Measurements from ENCODE around the gene NOP56.

DNA sequence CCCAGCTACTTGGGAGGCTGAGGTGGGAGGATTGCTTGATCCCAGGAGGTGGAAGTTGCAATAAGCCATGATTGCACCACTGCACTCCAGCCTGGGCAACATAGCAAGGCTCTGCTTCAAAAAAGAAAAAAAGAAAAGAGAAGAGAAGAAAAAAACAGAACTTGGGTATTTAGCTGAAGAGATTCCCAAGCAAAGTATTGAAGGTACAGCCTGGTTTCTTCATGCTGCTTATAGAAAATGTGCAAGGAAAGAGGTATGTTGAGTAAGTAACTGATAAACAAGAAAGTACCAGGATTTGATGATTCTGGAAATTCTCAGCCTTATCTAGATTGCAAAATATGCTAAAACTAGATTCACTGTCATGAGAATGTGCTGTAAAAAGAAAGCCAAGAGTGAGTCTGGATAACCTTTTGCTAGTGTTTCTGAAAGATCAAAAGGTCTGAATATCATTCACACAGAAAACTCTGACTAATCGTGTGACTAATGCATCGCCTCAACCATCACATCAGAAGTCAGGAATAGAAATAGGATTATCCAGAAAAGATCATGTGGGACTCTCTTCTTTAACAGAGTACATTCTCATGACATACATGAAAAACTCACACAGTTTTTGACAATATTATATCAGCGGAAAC lies 32.4 kb upstream of the NOP56 start:
- TF ChIP-seq POLR2A (IDR thresholded peaks at IDR 0.05; ENCODE audit: borderline replicate concordance, extremely low read depth, insufficient read depth, insufficient read length) (no peak), EZH2 (IDR thresholded peaks at IDR 0.05) (no peak), POLR2AphosphoS5 (IDR thresholded peaks at IDR 0.05; ENCODE audit: low read depth, low read length) (no peak), EZH2phosphoT487 (IDR thresholded peaks at IDR 0.05; ENCODE audit: borderline replicate concordance) (no peak), TCF7L2 (IDR thresholded peaks at IDR 0.05; ENCODE audit: borderline replicate concordance, extremely low read depth, insufficient read depth, insufficient read length) (peak; percentile 60), SIN3A (IDR thresholded peaks at IDR 0.05; ENCODE audit: low read depth) (no peak)
- TF ChIP-seq, protein P1, sequence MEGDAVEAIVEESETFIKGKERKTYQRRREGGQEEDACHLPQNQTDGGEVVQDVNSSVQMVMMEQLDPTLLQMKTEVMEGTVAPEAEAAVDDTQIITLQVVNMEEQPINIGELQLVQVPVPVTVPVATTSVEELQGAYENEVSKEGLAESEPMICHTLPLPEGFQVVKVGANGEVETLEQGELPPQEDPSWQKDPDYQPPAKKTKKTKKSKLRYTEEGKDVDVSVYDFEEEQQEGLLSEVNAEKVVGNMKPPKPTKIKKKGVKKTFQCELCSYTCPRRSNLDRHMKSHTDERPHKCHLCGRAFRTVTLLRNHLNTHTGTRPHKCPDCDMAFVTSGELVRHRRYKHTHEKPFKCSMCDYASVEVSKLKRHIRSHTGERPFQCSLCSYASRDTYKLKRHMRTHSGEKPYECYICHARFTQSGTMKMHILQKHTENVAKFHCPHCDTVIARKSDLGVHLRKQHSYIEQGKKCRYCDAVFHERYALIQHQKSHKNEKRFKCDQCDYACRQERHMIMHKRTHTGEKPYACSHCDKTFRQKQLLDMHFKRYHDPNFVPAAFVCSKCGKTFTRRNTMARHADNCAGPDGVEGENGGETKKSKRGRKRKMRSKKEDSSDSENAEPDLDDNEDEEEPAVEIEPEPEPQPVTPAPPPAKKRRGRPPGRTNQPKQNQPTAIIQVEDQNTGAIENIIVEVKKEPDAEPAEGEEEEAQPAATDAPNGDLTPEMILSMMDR (IDR thresholded peaks at IDR 0.05 in 2 of 3, conservative IDR thresholded peaks at IDR 0.05 in 1 of 3; ENCODE audit: borderline replicate concordance in 1 of 3, insufficient read depth in 1 of 3, low read depth in 2 of 3, low read length in 2 of 3) = no peak
- TF ChIP-seq, protein P2, sequence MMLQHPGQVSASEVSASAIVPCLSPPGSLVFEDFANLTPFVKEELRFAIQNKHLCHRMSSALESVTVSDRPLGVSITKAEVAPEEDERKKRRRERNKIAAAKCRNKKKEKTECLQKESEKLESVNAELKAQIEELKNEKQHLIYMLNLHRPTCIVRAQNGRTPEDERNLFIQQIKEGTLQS (IDR thresholded peaks at IDR 0.05) = no peak
- TF ChIP-seq, protein P3, sequence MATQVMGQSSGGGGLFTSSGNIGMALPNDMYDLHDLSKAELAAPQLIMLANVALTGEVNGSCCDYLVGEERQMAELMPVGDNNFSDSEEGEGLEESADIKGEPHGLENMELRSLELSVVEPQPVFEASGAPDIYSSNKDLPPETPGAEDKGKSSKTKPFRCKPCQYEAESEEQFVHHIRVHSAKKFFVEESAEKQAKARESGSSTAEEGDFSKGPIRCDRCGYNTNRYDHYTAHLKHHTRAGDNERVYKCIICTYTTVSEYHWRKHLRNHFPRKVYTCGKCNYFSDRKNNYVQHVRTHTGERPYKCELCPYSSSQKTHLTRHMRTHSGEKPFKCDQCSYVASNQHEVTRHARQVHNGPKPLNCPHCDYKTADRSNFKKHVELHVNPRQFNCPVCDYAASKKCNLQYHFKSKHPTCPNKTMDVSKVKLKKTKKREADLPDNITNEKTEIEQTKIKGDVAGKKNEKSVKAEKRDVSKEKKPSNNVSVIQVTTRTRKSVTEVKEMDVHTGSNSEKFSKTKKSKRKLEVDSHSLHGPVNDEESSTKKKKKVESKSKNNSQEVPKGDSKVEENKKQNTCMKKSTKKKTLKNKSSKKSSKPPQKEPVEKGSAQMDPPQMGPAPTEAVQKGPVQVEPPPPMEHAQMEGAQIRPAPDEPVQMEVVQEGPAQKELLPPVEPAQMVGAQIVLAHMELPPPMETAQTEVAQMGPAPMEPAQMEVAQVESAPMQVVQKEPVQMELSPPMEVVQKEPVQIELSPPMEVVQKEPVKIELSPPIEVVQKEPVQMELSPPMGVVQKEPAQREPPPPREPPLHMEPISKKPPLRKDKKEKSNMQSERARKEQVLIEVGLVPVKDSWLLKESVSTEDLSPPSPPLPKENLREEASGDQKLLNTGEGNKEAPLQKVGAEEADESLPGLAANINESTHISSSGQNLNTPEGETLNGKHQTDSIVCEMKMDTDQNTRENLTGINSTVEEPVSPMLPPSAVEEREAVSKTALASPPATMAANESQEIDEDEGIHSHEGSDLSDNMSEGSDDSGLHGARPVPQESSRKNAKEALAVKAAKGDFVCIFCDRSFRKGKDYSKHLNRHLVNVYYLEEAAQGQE (IDR thresholded peaks at IDR 0.05; ENCODE audit: low read depth) = no peak
- TF ChIP-seq, protein P4, sequence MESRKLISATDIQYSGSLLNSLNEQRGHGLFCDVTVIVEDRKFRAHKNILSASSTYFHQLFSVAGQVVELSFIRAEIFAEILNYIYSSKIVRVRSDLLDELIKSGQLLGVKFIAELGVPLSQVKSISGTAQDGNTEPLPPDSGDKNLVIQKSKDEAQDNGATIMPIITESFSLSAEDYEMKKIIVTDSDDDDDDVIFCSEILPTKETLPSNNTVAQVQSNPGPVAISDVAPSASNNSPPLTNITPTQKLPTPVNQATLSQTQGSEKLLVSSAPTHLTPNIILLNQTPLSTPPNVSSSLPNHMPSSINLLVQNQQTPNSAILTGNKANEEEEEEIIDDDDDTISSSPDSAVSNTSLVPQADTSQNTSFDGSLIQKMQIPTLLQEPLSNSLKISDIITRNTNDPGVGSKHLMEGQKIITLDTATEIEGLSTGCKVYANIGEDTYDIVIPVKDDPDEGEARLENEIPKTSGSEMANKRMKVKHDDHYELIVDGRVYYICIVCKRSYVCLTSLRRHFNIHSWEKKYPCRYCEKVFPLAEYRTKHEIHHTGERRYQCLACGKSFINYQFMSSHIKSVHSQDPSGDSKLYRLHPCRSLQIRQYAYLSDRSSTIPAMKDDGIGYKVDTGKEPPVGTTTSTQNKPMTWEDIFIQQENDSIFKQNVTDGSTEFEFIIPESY (IDR thresholded peaks at IDR 0.05; ENCODE audit: extremely low read depth, insufficient replicate concordance, low read length) = no peak
